Trophoblast cell (in vitro differentiated cells and primary cell): ENCODE results near the gene THOP1.

Experiments
- DNase-seq, 2 donors: peaks; one replicate each; pipeline ENCODE4 v3.0.0-alpha.2; 2016
- H2AFZ ChIP-seq: 2 replicates; pipeline ENCODE4 v1.6.1; 2013; ENCODE audit warnings: low read length, moderate library complexity, mild to moderate bottlenecking; ENCODE audit not compliant: insufficient read depth, poor library complexity
- H2AK5ac ChIP-seq: 2 replicates; pipeline ENCODE4 v1.6.1; 2013; ENCODE audit warnings: mild to moderate bottlenecking, low read length
- H2BK120ac ChIP-seq: 2 replicates; pipeline ENCODE4 v1.6.1; 2013; ENCODE audit warnings: low read length, mild to moderate bottlenecking, moderate library complexity; ENCODE audit not compliant: insufficient read depth, poor library complexity
- H2BK12ac ChIP-seq: 2 replicates; pipeline ENCODE4 v1.6.1; 2013; ENCODE audit warnings: mild to moderate bottlenecking, low read length, moderate library complexity
- H2BK5ac ChIP-seq: 2 replicates; pipeline ENCODE4 v1.6.1; 2013; ENCODE audit warnings: low read length, low read depth, moderate library complexity, mild to moderate bottlenecking; ENCODE audit not compliant: poor library complexity
- H3K14ac ChIP-seq: 2 replicates; pipeline ENCODE4 v1.6.1; 2013; ENCODE audit warnings: mild to moderate bottlenecking, low read length
- H3K18ac ChIP-seq: 2 replicates; pipeline ENCODE4 v1.6.1; 2013; ENCODE audit warnings: mild to moderate bottlenecking, low read length
- H3K23ac ChIP-seq: 2 replicates; pipeline ENCODE4 v1.6.1; 2013; ENCODE audit warnings: low read length
- H3K27ac ChIP-seq: 2 replicates; pipeline ENCODE4 v1.5.1; 2013; ENCODE audit warnings: low read depth, mild to moderate bottlenecking, inconsistent platforms, low read length, moderate library complexity
- H3K27me3 ChIP-seq: 2 replicates; pipeline ENCODE4 v1.6.1; 2013; ENCODE audit warnings: inconsistent platforms, mild to moderate bottlenecking, low read length, moderate library complexity; ENCODE audit not compliant: insufficient read depth
- H3K36me3 ChIP-seq, 2 experiments: 1 replicate in 1 of 2; 2 replicates in 1 of 2; pipeline ENCODE4 v1.6.1; 2013; ENCODE audit warnings: low read length in 2 of 2, mild to moderate bottlenecking in 2 of 2, moderate library complexity in 1 of 2; ENCODE audit not compliant: insufficient read depth in 2 of 2, control insufficient read depth in 1 of 2
- H3K4ac ChIP-seq: 2 replicates; pipeline ENCODE4 v1.6.1; 2013; ENCODE audit warnings: low read depth, mild to moderate bottlenecking, low read length, moderate library complexity
- H3K4me1 ChIP-seq, 2 experiments: 1 replicate in 1 of 2; 2 replicates in 1 of 2; pipeline ENCODE4 v1.6.1; 2013; ENCODE audit warnings: low read length in 2 of 2, mild to moderate bottlenecking in 2 of 2, moderate library complexity in 1 of 2; ENCODE audit not compliant: insufficient read depth in 2 of 2, control insufficient read depth in 1 of 2
- H3K4me2 ChIP-seq: 2 replicates; pipeline ENCODE4 v1.6.1; 2013; ENCODE audit warnings: inconsistent platforms, mild to moderate bottlenecking, low read length, moderate library complexity
- H3K4me3 ChIP-seq: 2 replicates; pipeline ENCODE4 v1.5.1; 2013; ENCODE audit warnings: mild to moderate bottlenecking, low read depth, low read length, inconsistent platforms
- H3K79me1 ChIP-seq: one replicate; pipeline ENCODE4 v1.6.1; 2013; ENCODE audit warnings: low read length
- H3K79me2 ChIP-seq: 2 replicates; pipeline ENCODE4 v1.6.1; 2013; ENCODE audit warnings: low read length, mild to moderate bottlenecking; ENCODE audit not compliant: control insufficient read depth, insufficient read depth, poor library complexity
- H3K9ac ChIP-seq: 2 replicates; pipeline ENCODE4 v1.6.1; 2013; ENCODE audit warnings: mild to moderate bottlenecking, low read length
- H3K9me3 ChIP-seq: 2 replicates; pipeline ENCODE4 v1.6.1; 2013; ENCODE audit warnings: low read depth, mild to moderate bottlenecking, control low read depth, inconsistent platforms, low read length; ENCODE audit not compliant: insufficient read depth
- H4K12ac ChIP-seq: 2 replicates; pipeline ENCODE4 v1.6.1; 2013; ENCODE audit warnings: low read depth, mild to moderate bottlenecking, low read length, moderate library complexity
- H4K8ac ChIP-seq: 2 replicates; pipeline ENCODE4 v1.6.1; 2013; ENCODE audit warnings: low read depth, mild to moderate bottlenecking, low read length, moderate library complexity
- H4K91ac ChIP-seq: one replicate; pipeline ENCODE4 v1.6.1; 2013; ENCODE audit warnings: low read depth, mild to moderate bottlenecking, low read length, moderate library complexity
- WGBS: extraction: QIAGEN DNeasy Blood & Tissue Kit; methylation state at CpG from one replicate; pipeline ENCODE4 v1.1.7; 2013; ENCODE audit warnings: missing lambda C conversion rate; ENCODE audit not compliant: insufficient read length, insufficient coverage; ENCODE audit errors: extremely low coverage; 5-methylcytosine and 5-hydroxymethylcytosine counted together

THOP1 gene

GRCh38 chr19:2810141-2811091, 25.1 kb downstream of the THOP1 start:
- Histone ChIP-seq H2AFZ (no peak overlapping the region), H3K27ac (no peak overlapping the region), H3K79me2 (peaks cover 11% of the 10 kb centered on the region), H2BK120ac (no peak overlapping the region), H3K36me3 (peaks cover 79% of the 10 kb centered on the region in 2 experiments), H2BK12ac (no peak overlapping the region), H4K91ac (no peak overlapping the region), H4K12ac (no peak overlapping the region), H3K4me3 (no peak overlapping the region), H3K18ac (no peak overlapping the region), H3K14ac (no peak overlapping the region), H2BK5ac (no peak overlapping the region), H3K9ac (no peak overlapping the region), H4K8ac (no peak overlapping the region), H3K4ac (no peak overlapping the region), H3K79me1 (peaks cover 29% of the 10 kb centered on the region), H3K23ac (no peak overlapping the region), H3K4me2 (no peak overlapping the region), H2AK5ac (no peak overlapping the region), H3K9me3 (peaks cover 4% of the 10 kb centered on the region), H3K27me3 (no peaks in the 10 kb centered on the region), H3K4me1 (peaks cover 27 to 33% of the 10 kb centered on the region in 2 experiments)
- no peak for DNase-seq
- no CpG with 5 or more reads among the region's 58 CpGs for WGBS

- Histone ChIP-seq H3K4me2 (no peak overlapping the region), H3K9me3 (peaks cover 4% of the 10 kb centered on the region), H2AK5ac (no peak overlapping the region), H3K4ac (no peak overlapping the region), H2BK12ac (no peak overlapping the region), H3K9ac (no peak overlapping the region), H3K79me1 (peaks cover 32% of the 10 kb centered on the region), H3K27ac (no peak overlapping the region), H3K27me3 (no peaks in the 10 kb centered on the region), H4K91ac (no peak overlapping the region), H3K4me1 (peaks cover 27 to 33% of the 10 kb centered on the region in 2 experiments), H2AFZ (no peak overlapping the region), H4K12ac (no peak overlapping the region), H3K79me2 (peaks cover 11% of the 10 kb centered on the region), H3K14ac (no peak overlapping the region), H3K23ac (no peak overlapping the region), H2BK5ac (no peak overlapping the region), H4K8ac (no peak overlapping the region), H2BK120ac (no peak overlapping the region), H3K4me3 (no peak overlapping the region), H3K36me3 (peaks cover 78 to 79% of the 10 kb centered on the region in 2 experiments), H3K18ac (no peak overlapping the region)
- no CpG with 5 or more reads among the region's 20 CpGs for WGBS
- no peak for DNase-seq
These were observed 26.0 kb downstream of the THOP1 start for GRCh38 chr19:2811221-2811722.

- peak overlapping the region; percentile 48 for H3K18ac ChIP-seq
- WGBS = no CpG with 5 or more reads among the region's 34 CpGs
These were observed 26.6 kb downstream of the THOP1 start for GRCh38 chr19:2811735-2812413.

GRCh38 chr19:2812414-2813234, 27.3 kb downstream of the THOP1 start:
- H3K79me2 ChIP-seq = peaks cover 11% of the 10 kb centered on the region
- no CpG with 5 or more reads among the region's 37 CpGs for WGBS
- peak overlapping the region; percentile 55 for H2AFZ ChIP-seq
- H2BK5ac ChIP-seq = peak overlapping the region; percentile 97
- peak overlapping the region; percentile 100 for H3K27ac ChIP-seq
- peak overlapping the region; percentile 99 for H4K91ac ChIP-seq
- no peaks in the 10 kb centered on the region for H3K27me3 ChIP-seq
- H3K9me3 ChIP-seq = peaks cover 4% of the 10 kb centered on the region
- peak overlapping the region; percentile 98 for H2BK120ac ChIP-seq
- H3K4me2 ChIP-seq = peak overlapping the region; percentile 3
- no peak overlapping the region for H3K23ac ChIP-seq
- H3K79me1 ChIP-seq = peaks cover 37% of the 10 kb centered on the region
- H3K9ac ChIP-seq = no peak overlapping the region
- peaks cover 65 to 66% of the 10 kb centered on the region in 2 experiments for H3K36me3 ChIP-seq
- peak overlapping the region; percentile 48 for H3K18ac ChIP-seq
- peaks cover 29 to 33% of the 10 kb centered on the region in 2 experiments for H3K4me1 ChIP-seq
- peak overlapping the region; percentile 66 for H2BK12ac ChIP-seq
- H2AK5ac ChIP-seq = peak overlapping the region; percentile 91
- peak overlapping the region; percentile 97 for H3K14ac ChIP-seq
- H4K8ac ChIP-seq = peak overlapping the region; percentile 72
- H4K12ac ChIP-seq = peak overlapping the region; percentile 65
- H3K4me3 ChIP-seq = no peak overlapping the region
- H3K4ac ChIP-seq = peak overlapping the region; percentile 83
- DNase-seq = no peak

More at GRCh38 chr19:2811735-2812413, 26.6 kb downstream of the THOP1 start:
- H2BK12ac ChIP-seq = peak overlapping the region; percentile 66
- peak overlapping the region; percentile 65 for H3K14ac ChIP-seq
- H3K4me2 ChIP-seq = no peak overlapping the region
- H3K4ac ChIP-seq = no peak overlapping the region
- no peak overlapping the region for H3K23ac ChIP-seq
- H3K27ac ChIP-seq = peak overlapping the region; percentile 100
- peaks cover 4% of the 10 kb centered on the region for H3K9me3 ChIP-seq
- peaks cover 34% of the 10 kb centered on the region for H3K79me1 ChIP-seq
- H2BK120ac ChIP-seq = no peak overlapping the region
- no peak overlapping the region for H2AFZ ChIP-seq
- H4K12ac ChIP-seq = no peak overlapping the region
- no peak overlapping the region for H3K4me3 ChIP-seq
- H2BK5ac ChIP-seq = peak overlapping the region; percentile 97
- peak overlapping the region; percentile 99 for H4K91ac ChIP-seq
- H2AK5ac ChIP-seq = peak overlapping the region; percentile 84
- DNase-seq = no peak
- H3K9ac ChIP-seq = no peak overlapping the region
- peaks cover 11% of the 10 kb centered on the region for H3K79me2 ChIP-seq
- H3K36me3 ChIP-seq = peaks cover 72 to 74% of the 10 kb centered on the region in 2 experiments
- peak overlapping the region; percentile 47 for H4K8ac ChIP-seq
- H3K27me3 ChIP-seq = no peaks in the 10 kb centered on the region
- H3K4me1 ChIP-seq = peaks cover 27 to 33% of the 10 kb centered on the region in 2 experiments
